ENCODE measurements around the gene RBM4. TPM values are rescaled to one million over a fixed set of nuclear protein-coding genes. Genes with fewer than 3 reads are reported as not detected.

Gene RBM4
- total and polyA plus RNA-seq, 2 donors (not counting 1 experiment from before 2014, with no cell fraction given): 125 to 199 TPM

- peaks cover 68% of the 10 kb centered on the region for H4K20me1 ChIP-seq (ENCODE audit: control insufficient read depth, insufficient read depth, low read length, poor library complexity, severe bottlenecking)
- no peak for DNase-seq
- H3K4me3 Mint-ChIP-seq: no peak overlapping the region
- H3K27me3 Mint-ChIP-seq: no peaks in the 10 kb centered on the region
- no peaks in the 10 kb centered on the region for H3K9me3 ChIP-seq (ENCODE audit: control extremely low read depth in 1 of 3, control insufficient read depth in 2 of 3, insufficient read depth in 1 of 3, low read length in 2 of 3)
- no peak overlapping the region for H3K27ac ChIP-seq (ENCODE audit: low read length in 2 of 2)
- H3K4me1 Mint-ChIP-seq: peaks cover 33% of the 10 kb centered on the region
- no peak overlapping the region for H3K9ac ChIP-seq (ENCODE audit: low read length)
- H3K4me3 ChIP-seq (ENCODE audit: control extremely low read depth in 1 of 5, extremely low read depth in 1 of 5, insufficient read depth in 1 of 5, low read depth in 2 of 5, low read length in 4 of 5): no peak overlapping the region
- H2AFZ ChIP-seq (ENCODE audit: insufficient read depth, low read depth, low read length, poor library complexity, severe bottlenecking): no peak overlapping the region
- ChIA-PET CTCF (no interaction called here), POLR2A (interaction anchor here (0.7 kb wide), 1 partner anchor 740 kb away, joined by 3 read pairs; no protein-coding TSS in a partner anchor)
- H3K79me2 ChIP-seq (ENCODE audit: control insufficient read depth, insufficient read depth, low read length): peaks cover 90% of the 10 kb centered on the region
- ATAC-seq (ENCODE audit: low read depth): no peak
- H3K9me3 Mint-ChIP-seq (ENCODE audit: insufficient read depth): no peaks in the 10 kb centered on the region
- intact Hi-C loops (cut with micrococcal nuclease): loop anchor here (10.0 kb wide), 1 partner anchor 884 kb away; no protein-coding TSS in a partner anchor
- H3K36me3 ChIP-seq (replicated peaks in 1 of 2; ENCODE audit: control extremely low read depth in 1 of 2, control insufficient read depth in 1 of 2, extremely low read depth in 1 of 2, insufficient read depth in 2 of 2, low read length in 1 of 2): peaks cover 0 to 67% of the 10 kb centered on the region in 2 experiments
- H3K4me1 ChIP-seq (ENCODE audit: control insufficient read depth in 2 of 2, insufficient read depth in 2 of 2, low read length in 2 of 2): no peaks in the 10 kb centered on the region
- TF ChIP-seq CTCF (IDR thresholded peaks at IDR 0.05) (no peak), EZH2 (IDR thresholded peaks at IDR 0.05; ENCODE audit: borderline replicate concordance, insufficient read depth, low read depth, low read length, poor library complexity, severe bottlenecking) (no peak)
- WGBS (ENCODE audit: insufficient coverage): no CpG with 5 or more reads among the region's 2 CpGs
- no peak overlapping the region for H3K27ac Mint-ChIP-seq
- H3K4me2 ChIP-seq (replicated peaks; ENCODE audit: low read depth, low read length, poor library complexity, severe bottlenecking): no peak overlapping the region
- no peaks in the 10 kb centered on the region for H3K27me3 ChIP-seq (replicated peaks in 1 of 4; ENCODE audit: control extremely low read depth in 1 of 4, control insufficient read depth in 3 of 4, insufficient read depth in 4 of 4, low read length in 3 of 4)
Observed at GRCh38 chr11:66651016-66651415, 12.5 kb downstream of the RBM4 start.

GRCh38 chr11:66652651-66653050, 14.1 kb downstream of the RBM4 start:
- intact Hi-C loops (cut with micrococcal nuclease): loop anchor here (10.0 kb wide), 1 partner anchor 882 kb away; no protein-coding TSS in a partner anchor
- peaks cover 18% of the 10 kb centered on the region for H3K4me1 Mint-ChIP-seq
- no peaks in the 10 kb centered on the region for H3K9me3 ChIP-seq (ENCODE audit: control extremely low read depth in 1 of 3, control insufficient read depth in 2 of 3, insufficient read depth in 1 of 3, low read length in 2 of 3)
- CTCF ChIA-PET: interaction anchor here (0.6 to 2.6 kb wide), 3 partner anchors 25 to 73 kb away, joined by 3 to 11 read pairs (median 3); partner anchors contain the start of gene RBM4B
- no peak for TF ChIP-seq EZH2 (IDR thresholded peaks at IDR 0.05; ENCODE audit: borderline replicate concordance, insufficient read depth, low read depth, low read length, poor library complexity, severe bottlenecking)
- TF ChIP-seq CTCF (IDR thresholded peaks at IDR 0.05): no peak
- H3K27me3 ChIP-seq (replicated peaks in 1 of 4; ENCODE audit: control extremely low read depth in 1 of 4, control insufficient read depth in 3 of 4, insufficient read depth in 4 of 4, low read length in 3 of 4): no peaks in the 10 kb centered on the region
- peaks cover 89% of the 10 kb centered on the region for H3K79me2 ChIP-seq (ENCODE audit: control insufficient read depth, insufficient read depth, low read length)
- 96% methylated on average over 6 of the region's 7 CpGs for WGBS (ENCODE audit: insufficient coverage)
- H3K27me3 Mint-ChIP-seq: no peaks in the 10 kb centered on the region
- ATAC-seq (ENCODE audit: low read depth) (no peak), DNase-seq (no peak)
- peak overlapping the region; percentile 47 for H3K27ac Mint-ChIP-seq
- H2AFZ ChIP-seq (ENCODE audit: insufficient read depth, low read depth, low read length, poor library complexity, severe bottlenecking): no peak overlapping the region
- no peak overlapping the region for H3K4me3 ChIP-seq (ENCODE audit: control extremely low read depth in 1 of 5, extremely low read depth in 1 of 5, insufficient read depth in 1 of 5, low read depth in 2 of 5, low read length in 4 of 5)
- H3K4me2 ChIP-seq (replicated peaks; ENCODE audit: low read depth, low read length, poor library complexity, severe bottlenecking): no peak overlapping the region
- H3K4me3 Mint-ChIP-seq: no peak overlapping the region
- no peak overlapping the region for H3K27ac ChIP-seq (ENCODE audit: low read length in 2 of 2)
- POLR2A ChIA-PET: no interaction called here
- no peak overlapping the region for H3K9ac ChIP-seq (ENCODE audit: low read length)
- H3K36me3 ChIP-seq (replicated peaks in 1 of 2; ENCODE audit: control extremely low read depth in 1 of 2, control insufficient read depth in 1 of 2, extremely low read depth in 1 of 2, insufficient read depth in 2 of 2, low read length in 1 of 2): peaks cover 0 to 60% of the 10 kb centered on the region in 2 experiments
- no peaks in the 10 kb centered on the region for H3K9me3 Mint-ChIP-seq (ENCODE audit: insufficient read depth)
- peaks cover 52% of the 10 kb centered on the region for H4K20me1 ChIP-seq (ENCODE audit: control insufficient read depth, insufficient read depth, low read length, poor library complexity, severe bottlenecking)
- H3K4me1 ChIP-seq (ENCODE audit: control insufficient read depth in 2 of 2, insufficient read depth in 2 of 2, low read length in 2 of 2): no peaks in the 10 kb centered on the region
